Ovary (tissue), 10 donors: ENCODE results near the gene HPCA. TPM values are rescaled to one million over a fixed set of nuclear protein-coding genes. Genes with fewer than 3 reads are reported as not detected.

ENCODE experiments used
- DNase-seq, 5 donors: peaks; one replicate each; pipeline ENCODE4 v3.0.0-alpha.2; 2019 to 2020
- H3K27ac ChIP-seq, 2 donors: fragments of 200-600 bp; one replicate each; pipeline versions ENCODE4 v1.5.1 to v1.8.0; 2019 to 2022
- H3K27me3 ChIP-seq: fragments of 200-600 bp; one replicate; pipeline ENCODE4 v1.8.0; 2022
- H3K36me3 ChIP-seq: fragments of 200-600 bp; sonication (generic); one replicate; pipeline ENCODE4 v1.5.1; 2019
- H3K4me1 ChIP-seq: one replicate; pipeline ENCODE4 v1.8.1; 2013; ENCODE audit warnings: mild to moderate bottlenecking, moderate library complexity; ENCODE audit not compliant: insufficient read depth
- H3K4me3 ChIP-seq: fragments of 200-600 bp; sonication (generic); one replicate; pipeline ENCODE4 v1.5.1; 2017
- H3K9me3 ChIP-seq, 2 donors: fragments of 200-600 bp in 1 of 2; sonication (generic) in 1 of 2; one replicate each; pipeline versions ENCODE4 v1.5.1 to v1.8.1; 2013 to 2019; ENCODE audit warnings: mild to moderate bottlenecking in 1 of 2, moderate library complexity in 1 of 2
- EP300 ChIP-seq: sonication (generic); formaldehyde crosslinking; IDR thresholded peaks from one replicate; pipeline ENCODE4 v1.6.1; 2017; ENCODE audit warnings: antibody characterized with exemption
- POLR2A ChIP-seq: fragments of 450-650 bp; IDR thresholded peaks from one replicate; pipeline ENCODE4 v1.6.1; 2017; ENCODE audit warnings: antibody characterized with exemption, mild to moderate bottlenecking, moderate library complexity
- WGBS, 3 donors: extraction: QIAGEN DNeasy Blood & Tissue Kit in 1 of 3; methylation state at CpG; one replicate each; pipeline versions ENCODE4 v1.1.5 to v1.1.7; 2013 to 2017; 5-methylcytosine and 5-hydroxymethylcytosine counted together
- intact Hi-C, 4 donors: fragments of 100-400 bp; cut with DNase I; formaldehyde crosslinking; loops; one replicate each; pipeline versions ENCODE4 v1.11.0 to v1.15.1; 2022 to 2023
- long read RNA-seq, 3 donors: library from polyadenylated mRNA in 2 of 3; unstranded in 2 of 3; transcript quantifications; one replicate each; pipeline ENCODE4 v2.0.0 and lab custom pipeline, GENCODE V29; 2021 to 2026
- polyA plus RNA-seq, 2 donors: library from polyadenylated mRNA; stranded (reverse); fragments of 200-250 nt in 1 of 2; fragments of 350-450 nt in 1 of 2; fragmentation: Illumina TruSeq in 1 of 2; extraction: RNeasy Lipid Tissue Mini Kit (QIAGEN cat#74804) in 1 of 2; gene quantifications; one replicate each; pipeline ENCODE4 v1.2.3, GENCODE V29; 2013 to 2014
- total RNA-seq, 7 donors: library from RNA; depleted of rRNA in 2 of 7; stranded (reverse); fragments of >200 nt in 2 of 7; fragmentation: NEBNext Ultra II Directional in 3 of 7; extraction: Animal tissue kit (Norgen Biotek cat#: 25700) in 3 of 7; gene quantifications; one replicate each; pipeline versions ENCODE4 v1.1.0 to v1.2.4, GENCODE V29; 2016 to 2023
- TF ChIP-seq, protein P1 (sequence below), 3 donors: fragments of 450-650 bp in 2 of 3; fragments of 200-600 bp in 1 of 3; IDR thresholded peaks; one replicate each; pipeline versions ENCODE4 v1.5.1 to v1.8.0; 2016 to 2022; ENCODE audit warnings: antibody characterized with exemption in 3 of 3, mild to moderate bottlenecking in 1 of 3
- donor health status: DM: no; HTN: no; CAD: no; lungs with moderate emphysema.
- donor health status: DM: no; HTN: no; CAD: no.
- donor health status: Bipolar disorder and iron deficiency.
- donor health status: DM: yes; HTN: yes; CAD: no.
- donor health status: DM: no; HTN: no; CAD: no.
- donor health status: DM: yes; HTN: yes; CAD: no.

HPCA gene
- total RNA-seq (1 to 10 TPM in 1 of 7 donors, under 1 TPM in 5, not detected in 1; 0.37 to 1.0 (median 0.68) TPM), polyA plus RNA-seq (under 1 TPM; 0.23 to 0.81 TPM)
- long read RNA-seq, donor 1, partial matches to known transcripts, result 0 of 3 reads
- long read RNA-seq, donor 1, other reads (novel, unspliced or antisense), result 3 of 3 reads
- long read RNA-seq, donor 2, result 0 reads
- long read RNA-seq, donor 3, partial matches to known transcripts, result 1 of 1 reads
- long read RNA-seq, donor 3, other reads (novel, unspliced or antisense), result 0 of 1 reads

DNA sequence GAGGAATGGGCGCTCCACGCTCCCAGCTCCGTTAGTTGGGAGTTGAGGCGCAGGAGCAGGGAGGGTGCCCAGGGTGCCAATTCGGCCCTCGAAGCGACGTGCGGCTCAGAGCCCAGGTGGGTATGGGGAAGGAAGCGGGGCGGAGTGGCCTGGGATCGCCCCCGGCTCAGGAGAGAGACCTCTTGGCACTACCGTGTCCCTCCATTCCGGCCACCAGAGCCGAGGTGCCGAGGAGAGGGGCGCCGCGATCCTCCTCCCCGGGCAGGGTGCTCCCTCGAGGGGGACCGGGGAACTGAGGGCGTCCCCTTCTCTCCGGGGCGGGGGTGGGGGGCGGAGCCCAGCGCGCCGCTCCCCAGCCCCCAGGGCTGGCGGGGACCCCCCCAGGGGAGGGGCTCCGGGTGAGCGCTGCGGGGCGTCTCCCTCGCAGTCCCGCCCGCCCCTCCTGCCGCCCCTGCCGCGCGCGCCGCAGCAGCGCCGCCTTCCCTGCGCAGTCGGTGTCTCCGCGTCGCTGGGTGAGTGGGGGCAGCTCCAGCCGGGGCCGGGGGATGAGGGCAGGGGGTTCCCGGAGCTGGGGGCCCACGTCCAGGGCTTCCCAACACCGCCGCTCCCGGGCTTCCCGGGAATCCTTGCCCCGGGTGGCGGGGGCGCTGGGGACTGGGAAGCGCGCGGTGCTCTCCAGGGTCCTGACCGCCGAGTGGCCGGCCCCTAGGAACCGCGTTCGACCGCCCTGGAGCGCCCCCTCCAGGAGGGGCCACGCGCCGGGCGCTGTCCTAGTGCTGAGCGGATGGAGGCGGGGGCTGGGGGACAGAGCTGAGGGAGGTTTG, at the start of gene HPCA:
HPCA (plus strand) TSS at position 488 of the 824 bp plus-strand sequence. CDS start 2,408 bp downstream, outside the sequence.
- 1 to 5% (median 1%) methylated on average over 22 to 79 of the region's 79 CpGs for WGBS, 3 donors
- H3K4me1 ChIP-seq, result no peaks in the 10 kb centered on the region
- H3K36me3 ChIP-seq, result no peaks in the 10 kb centered on the region
- intact Hi-C loops, result no loop called here
- TF ChIP-seq POLR2A (no peak), EP300 (no peak)
- TF ChIP-seq, protein P1, sequence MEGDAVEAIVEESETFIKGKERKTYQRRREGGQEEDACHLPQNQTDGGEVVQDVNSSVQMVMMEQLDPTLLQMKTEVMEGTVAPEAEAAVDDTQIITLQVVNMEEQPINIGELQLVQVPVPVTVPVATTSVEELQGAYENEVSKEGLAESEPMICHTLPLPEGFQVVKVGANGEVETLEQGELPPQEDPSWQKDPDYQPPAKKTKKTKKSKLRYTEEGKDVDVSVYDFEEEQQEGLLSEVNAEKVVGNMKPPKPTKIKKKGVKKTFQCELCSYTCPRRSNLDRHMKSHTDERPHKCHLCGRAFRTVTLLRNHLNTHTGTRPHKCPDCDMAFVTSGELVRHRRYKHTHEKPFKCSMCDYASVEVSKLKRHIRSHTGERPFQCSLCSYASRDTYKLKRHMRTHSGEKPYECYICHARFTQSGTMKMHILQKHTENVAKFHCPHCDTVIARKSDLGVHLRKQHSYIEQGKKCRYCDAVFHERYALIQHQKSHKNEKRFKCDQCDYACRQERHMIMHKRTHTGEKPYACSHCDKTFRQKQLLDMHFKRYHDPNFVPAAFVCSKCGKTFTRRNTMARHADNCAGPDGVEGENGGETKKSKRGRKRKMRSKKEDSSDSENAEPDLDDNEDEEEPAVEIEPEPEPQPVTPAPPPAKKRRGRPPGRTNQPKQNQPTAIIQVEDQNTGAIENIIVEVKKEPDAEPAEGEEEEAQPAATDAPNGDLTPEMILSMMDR (IDR thresholded peaks at IDR 0.05), result no peak
- no peaks in the 10 kb centered on the region for H3K9me3 ChIP-seq
- DNase-seq, result peak in 4 of 5 donors; percentile 44 to 80 (median 70)
- H3K4me3 ChIP-seq, result no peak within 1 kb of the TSS
- no peaks in the 10 kb centered on the region for H3K27me3 ChIP-seq
- no peak within 1 kb of the TSS for H3K27ac ChIP-seq

DNA sequence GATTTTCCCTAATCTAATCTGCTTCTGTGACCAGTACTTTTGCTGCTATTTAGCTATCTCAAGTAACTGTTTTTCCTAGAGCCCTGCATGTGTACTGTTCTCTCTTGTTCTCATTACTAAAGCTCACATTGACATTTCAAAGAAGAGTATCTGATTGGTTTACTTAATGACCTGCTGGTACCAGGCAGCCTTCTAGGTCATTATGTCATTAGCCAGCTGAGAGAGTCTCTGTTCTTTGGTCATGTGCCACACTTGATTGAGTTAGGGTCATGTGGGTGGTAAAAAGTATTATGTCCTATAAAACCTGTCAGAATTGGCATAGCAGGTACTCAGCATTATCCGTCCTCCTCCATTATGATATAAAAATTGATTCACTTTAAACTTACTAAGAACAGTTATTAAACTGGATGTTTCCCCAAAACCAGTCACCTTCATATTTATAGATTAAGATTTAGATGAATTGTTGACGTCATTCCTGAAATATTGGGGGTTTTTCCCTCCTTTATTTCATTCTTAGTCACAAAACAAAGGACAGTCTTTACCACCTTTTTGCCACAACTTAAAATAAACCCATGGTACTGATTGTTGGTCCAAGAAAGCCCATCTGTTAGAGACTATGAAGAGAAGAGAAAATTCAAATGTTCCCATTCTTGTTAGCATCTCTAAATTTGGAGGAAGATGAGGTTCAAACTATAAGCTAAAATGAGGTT, 37.8 kb upstream of the HPCA start:
- TF ChIP-seq, protein P1 (IDR thresholded peaks at IDR 0.05), result no peak
- H3K4me3 ChIP-seq, result no peak overlapping the region
- DNase-seq, result no peak
- H3K9me3 ChIP-seq, result no peaks in the 10 kb centered on the region
- no peaks in the 10 kb centered on the region for H3K36me3 ChIP-seq
- no peak overlapping the region for H3K27ac ChIP-seq
- H3K27me3 ChIP-seq, result no peaks in the 10 kb centered on the region
- intact Hi-C loops, result no loop called here
- WGBS, 3 donors, result 44 to 47% (median 46%) methylated on average over 2 of the region's 2 CpGs
- H3K4me1 ChIP-seq, result no peaks in the 10 kb centered on the region

DNA sequence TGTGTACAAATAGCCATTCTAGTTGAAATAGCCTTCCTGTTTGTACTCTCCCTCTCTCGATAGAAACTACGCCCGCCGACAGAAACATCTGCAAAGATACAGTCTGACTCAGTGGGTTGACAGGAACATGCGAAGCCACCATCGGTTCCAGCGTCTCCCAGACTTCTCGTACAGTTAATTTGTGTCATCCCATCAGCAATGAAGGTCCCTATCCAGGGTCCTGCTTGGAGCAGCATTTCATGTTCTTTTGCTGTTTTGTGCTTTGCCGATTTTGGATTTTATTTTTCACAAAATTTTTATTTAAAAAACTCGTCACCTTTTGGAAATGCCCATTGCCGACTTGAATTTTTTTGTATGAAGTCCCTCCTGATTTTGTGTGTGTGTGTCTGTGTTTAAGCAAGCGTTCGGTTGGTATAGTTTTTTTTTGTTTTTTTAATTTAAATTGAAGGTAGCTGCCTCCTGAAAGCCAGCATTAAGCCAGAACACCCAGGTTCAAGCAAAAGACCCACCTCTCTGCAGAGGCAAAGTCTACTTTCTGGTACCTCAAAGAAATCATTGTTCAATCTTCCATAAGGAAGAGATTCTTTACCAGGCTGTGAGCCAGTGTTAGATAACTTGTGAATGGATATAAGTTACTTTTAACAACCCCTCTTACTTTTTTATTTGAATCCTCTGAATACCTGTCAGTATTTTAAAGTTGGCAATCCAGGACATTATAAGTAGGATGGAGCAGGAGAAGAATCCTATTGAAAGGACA, 30.3 kb upstream of the HPCA start:
- TF ChIP-seq EP300, result no peak
- TF ChIP-seq POLR2A, result no peak
- H3K36me3 ChIP-seq, result no peaks in the 10 kb centered on the region

DNA sequence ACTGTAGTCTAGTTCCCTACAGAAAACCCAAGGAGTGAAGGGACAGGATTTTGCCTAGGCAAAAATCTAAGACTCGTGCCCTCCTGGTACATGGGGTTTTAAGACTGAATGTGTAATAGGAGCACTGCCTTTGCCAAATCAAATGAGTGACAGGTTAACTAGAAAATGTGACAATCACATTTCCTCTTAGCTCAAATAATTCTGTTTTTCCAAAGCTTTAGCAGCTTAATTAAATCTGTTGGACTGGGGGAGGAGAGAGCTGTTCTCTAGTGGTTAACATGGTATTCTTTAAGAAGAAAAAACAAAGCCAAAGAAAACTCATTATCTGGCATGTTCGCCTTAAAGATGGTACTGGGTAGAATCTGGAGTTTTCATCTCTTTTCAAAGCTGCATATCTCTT, 28.2 kb upstream of the HPCA start:
- Histone ChIP-seq H3K27me3 (no peaks in the 10 kb centered on the region), H3K4me1 (peaks cover 9% of the 10 kb centered on the region), H3K36me3 (no peaks in the 10 kb centered on the region), H3K9me3 (no peaks in the 10 kb centered on the region), H3K4me3 (no peak overlapping the region), H3K27ac (no peak overlapping the region)
- DNase-seq, result no peak
- no peak for TF ChIP-seq POLR2A
- TF ChIP-seq, protein P1 (IDR thresholded peaks at IDR 0.05), result no peak
- no peak for TF ChIP-seq EP300
- intact Hi-C loops, result no loop called here
- WGBS, 3 donors, result 90 to 99% (median 95%) methylated on average over 2 of the region's 2 CpGs

More for the DNA sequence above, 30.3 kb upstream of the HPCA start:
- Histone ChIP-seq H3K27ac (no peak overlapping the region), H3K4me1 (peaks cover under 1% of the 10 kb centered on the region), H3K4me3 (no peak overlapping the region), H3K27me3 (no peaks in the 10 kb centered on the region), H3K9me3 (no peaks in the 10 kb centered on the region)
- no peak for DNase-seq
- intact Hi-C loops, result no loop called here
- 85 to 89% (median 87%) methylated on average over 13 of the region's 13 CpGs for WGBS, 3 donors
